Measurements from ENCODE around the gene ATP5PB.

The ATP5PB gene

GRCh38 chr1:111474106-111474505, 24.8 kb downstream of the ATP5PB start:
- Histone ChIP-seq H2BK15ac (ENCODE audit: low read length) (no peak overlapping the region), H3K9me3 (replicated peaks in 1 of 2; ENCODE audit: control insufficient read depth in 2 of 2, insufficient read depth in 1 of 2, low read depth in 1 of 2, low read length in 2 of 2) (no peaks in the 10 kb centered on the region), H3K4ac (ENCODE audit: low read length) (no peak overlapping the region), H2BK120ac (ENCODE audit: low read depth, low read length) (no peak overlapping the region), H3K23ac (ENCODE audit: low read depth, low read length, poor library complexity) (no peak overlapping the region), H2AK5ac (ENCODE audit: low read depth, low read length) (no peak overlapping the region), H3K14ac (ENCODE audit: low read length) (no peak overlapping the region), H3K18ac (ENCODE audit: low read length) (no peak overlapping the region), H2AFZ (ENCODE audit: low read length) (no peak overlapping the region), H4K8ac (ENCODE audit: low read depth, low read length) (no peak overlapping the region), H3K27ac (replicated peaks; ENCODE audit: low read length) (no peak overlapping the region), H4K91ac (ENCODE audit: low read depth, low read length, poor library complexity) (no peak overlapping the region), H3K36me3 (replicated peaks in 1 of 2; ENCODE audit: control insufficient read depth in 2 of 2, insufficient read depth in 2 of 2, low read length in 2 of 2) (peaks cover 1 to 9% of the 10 kb centered on the region in 2 donors), H3K79me1 (ENCODE audit: low read depth, low read length) (no peaks in the 10 kb centered on the region), H3K4me1 (ENCODE audit: control insufficient read depth in 2 of 2, insufficient read depth in 1 of 2, low read depth in 1 of 2, low read length in 2 of 2) (no peaks in the 10 kb centered on the region), H3K9ac (ENCODE audit: low read depth, low read length, poor library complexity) (no peak overlapping the region), H3K4me3 (ENCODE audit: low read length in 2 of 2) (no peak overlapping the region), H2BK12ac (ENCODE audit: low read length) (no peak overlapping the region), H3K27me3 (ENCODE audit: control insufficient read depth in 3 of 3, insufficient read depth in 3 of 3, low read depth in 1 of 3, low read length in 3 of 3) (no peaks in the 10 kb centered on the region), H3K4me2 (ENCODE audit: insufficient read depth, low read length, poor library complexity, severe bottlenecking) (no peak overlapping the region), H2BK5ac (ENCODE audit: low read length) (no peak overlapping the region)
- no peak for DNase-seq (ENCODE audit: low spot score)
- WGBS, 2 donors (ENCODE audit: extremely low coverage in 2 of 2, insufficient read length in 2 of 2, insufficient replicate concordance in 1 of 2) = no CpG with 5 or more reads among the region's 5 CpGs

DNA sequence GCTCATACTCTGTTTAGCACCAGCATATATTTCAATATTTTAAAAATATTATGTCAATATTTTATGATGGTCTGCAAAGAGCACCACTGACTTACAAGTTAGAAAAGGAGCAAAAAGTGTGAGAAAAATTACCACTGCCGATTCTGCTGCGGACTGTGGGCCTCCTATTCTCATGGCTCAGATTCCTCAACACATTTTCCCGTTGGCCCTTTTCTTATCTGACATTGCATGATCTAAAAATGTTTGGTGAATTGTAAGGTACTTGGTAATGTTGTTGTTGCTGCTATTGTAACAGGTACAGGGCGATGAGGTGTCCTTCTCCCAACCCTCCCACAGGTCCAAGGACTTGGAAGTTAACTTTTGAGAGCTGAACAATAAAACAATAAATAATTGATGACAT, 25.3 kb downstream of the ATP5PB start:
- Histone ChIP-seq H3K9ac (ENCODE audit: low read depth, low read length, poor library complexity) (no peak overlapping the region), H3K14ac (ENCODE audit: low read length) (no peak overlapping the region), H3K4me2 (ENCODE audit: insufficient read depth, low read length, poor library complexity, severe bottlenecking) (no peak overlapping the region), H2BK5ac (ENCODE audit: low read length) (no peak overlapping the region), H2BK12ac (ENCODE audit: low read length) (no peak overlapping the region), H3K27ac (replicated peaks; ENCODE audit: low read length) (no peak overlapping the region), H3K36me3 (replicated peaks in 1 of 2; ENCODE audit: control insufficient read depth in 2 of 2, insufficient read depth in 2 of 2, low read length in 2 of 2) (peaks cover under 1 to 7% of the 10 kb centered on the region in 2 donors), H3K23ac (ENCODE audit: low read depth, low read length, poor library complexity) (no peak overlapping the region), H3K4ac (ENCODE audit: low read length) (no peak overlapping the region), H3K18ac (ENCODE audit: low read length) (no peak overlapping the region), H3K4me1 (ENCODE audit: control insufficient read depth in 2 of 2, insufficient read depth in 1 of 2, low read depth in 1 of 2, low read length in 2 of 2) (no peaks in the 10 kb centered on the region), H2AK5ac (ENCODE audit: low read depth, low read length) (no peak overlapping the region), H3K4me3 (ENCODE audit: low read length in 2 of 2) (no peak overlapping the region), H2BK120ac (ENCODE audit: low read depth, low read length) (no peak overlapping the region), H3K9me3 (replicated peaks in 1 of 2; ENCODE audit: control insufficient read depth in 2 of 2, insufficient read depth in 1 of 2, low read depth in 1 of 2, low read length in 2 of 2) (no peaks in the 10 kb centered on the region), H2BK15ac (ENCODE audit: low read length) (no peak overlapping the region), H3K79me1 (ENCODE audit: low read depth, low read length) (no peaks in the 10 kb centered on the region), H4K91ac (ENCODE audit: low read depth, low read length, poor library complexity) (no peak overlapping the region), H3K27me3 (ENCODE audit: control insufficient read depth in 3 of 3, insufficient read depth in 3 of 3, low read depth in 1 of 3, low read length in 3 of 3) (no peaks in the 10 kb centered on the region), H2AFZ (ENCODE audit: low read length) (no peak overlapping the region), H4K8ac (ENCODE audit: low read depth, low read length) (no peak overlapping the region)
- DNase-seq (ENCODE audit: low spot score) = no peak
- no CpG with 5 or more reads among the region's 4 CpGs for WGBS, 2 donors (ENCODE audit: extremely low coverage in 2 of 2, insufficient read length in 2 of 2, insufficient replicate concordance in 1 of 2)

- Histone ChIP-seq H3K14ac (ENCODE audit: low read length) (no peak overlapping the region), H2BK12ac (ENCODE audit: low read length) (no peak overlapping the region), H2BK15ac (ENCODE audit: low read length) (no peak overlapping the region), H3K4me2 (ENCODE audit: insufficient read depth, low read length, poor library complexity, severe bottlenecking) (no peak overlapping the region), H2BK120ac (ENCODE audit: low read depth, low read length) (no peak overlapping the region), H3K4me1 (ENCODE audit: control insufficient read depth in 2 of 2, insufficient read depth in 1 of 2, low read depth in 1 of 2, low read length in 2 of 2) (no peaks in the 10 kb centered on the region), H3K9me3 (replicated peaks in 1 of 2; ENCODE audit: control insufficient read depth in 2 of 2, insufficient read depth in 1 of 2, low read depth in 1 of 2, low read length in 2 of 2) (no peaks in the 10 kb centered on the region), H2AK5ac (ENCODE audit: low read depth, low read length) (no peak overlapping the region), H3K4me3 (ENCODE audit: low read length in 2 of 2) (no peak overlapping the region), H3K27ac (replicated peaks; ENCODE audit: low read length) (no peak overlapping the region), H4K91ac (ENCODE audit: low read depth, low read length, poor library complexity) (no peak overlapping the region), H3K27me3 (ENCODE audit: control insufficient read depth in 3 of 3, insufficient read depth in 3 of 3, low read depth in 1 of 3, low read length in 3 of 3) (no peaks in the 10 kb centered on the region), H3K9ac (ENCODE audit: low read depth, low read length, poor library complexity) (no peak overlapping the region), H3K36me3 (replicated peaks in 1 of 2; ENCODE audit: control insufficient read depth in 2 of 2, insufficient read depth in 2 of 2, low read length in 2 of 2) (no peaks in the 10 kb centered on the region), H3K23ac (ENCODE audit: low read depth, low read length, poor library complexity) (no peak overlapping the region), H3K4ac (ENCODE audit: low read length) (no peak overlapping the region), H2BK5ac (ENCODE audit: low read length) (no peak overlapping the region), H4K8ac (ENCODE audit: low read depth, low read length) (no peak overlapping the region), H3K18ac (ENCODE audit: low read length) (no peak overlapping the region), H3K79me1 (ENCODE audit: low read depth, low read length) (no peaks in the 10 kb centered on the region), H2AFZ (ENCODE audit: low read length) (no peak overlapping the region)
- no CpG with 5 or more reads among the region's 5 CpGs for WGBS, 2 donors (ENCODE audit: extremely low coverage in 2 of 2, insufficient read length in 2 of 2, insufficient replicate concordance in 1 of 2)
- DNase-seq (ENCODE audit: low spot score) = no peak
Measured at GRCh38 chr1:111475701-111476100, 26.4 kb downstream of the ATP5PB start.

- H3K9ac ChIP-seq (ENCODE audit: low read depth, low read length, poor library complexity) = no peak overlapping the region
- H3K79me1 ChIP-seq (ENCODE audit: low read depth, low read length) = no peaks in the 10 kb centered on the region
- no peak overlapping the region for H2BK120ac ChIP-seq (ENCODE audit: low read depth, low read length)
Measured at GRCh38 chr1:111476214-111476613, 26.9 kb downstream of the ATP5PB start.

More at GRCh38 chr1:111476214-111476613, 26.9 kb downstream of the ATP5PB start:
- Histone ChIP-seq H4K8ac (ENCODE audit: low read depth, low read length) (no peak overlapping the region), H2AFZ (ENCODE audit: low read length) (no peak overlapping the region), H4K91ac (ENCODE audit: low read depth, low read length, poor library complexity) (no peak overlapping the region), H2BK5ac (ENCODE audit: low read length) (no peak overlapping the region), H2BK15ac (ENCODE audit: low read length) (no peak overlapping the region), H2AK5ac (ENCODE audit: low read depth, low read length) (no peak overlapping the region), H3K14ac (ENCODE audit: low read length) (no peak overlapping the region), H3K27me3 (ENCODE audit: control insufficient read depth in 3 of 3, insufficient read depth in 3 of 3, low read depth in 1 of 3, low read length in 3 of 3) (no peaks in the 10 kb centered on the region), H3K18ac (ENCODE audit: low read length) (no peak overlapping the region), H3K23ac (ENCODE audit: low read depth, low read length, poor library complexity) (no peak overlapping the region), H3K36me3 (replicated peaks in 1 of 2; ENCODE audit: control insufficient read depth in 2 of 2, insufficient read depth in 2 of 2, low read length in 2 of 2) (no peaks in the 10 kb centered on the region), H2BK12ac (ENCODE audit: low read length) (no peak overlapping the region), H3K4ac (ENCODE audit: low read length) (no peak overlapping the region), H3K27ac (replicated peaks; ENCODE audit: low read length) (no peak overlapping the region), H3K4me1 (ENCODE audit: control insufficient read depth in 2 of 2, insufficient read depth in 1 of 2, low read depth in 1 of 2, low read length in 2 of 2) (no peaks in the 10 kb centered on the region), H3K9me3 (replicated peaks in 1 of 2; ENCODE audit: control insufficient read depth in 2 of 2, insufficient read depth in 1 of 2, low read depth in 1 of 2, low read length in 2 of 2) (no peaks in the 10 kb centered on the region), H3K4me3 (ENCODE audit: low read length in 2 of 2) (no peak overlapping the region), H3K4me2 (ENCODE audit: insufficient read depth, low read length, poor library complexity, severe bottlenecking) (no peak overlapping the region)
- no peak for DNase-seq (ENCODE audit: low spot score)
